DMS79 treated with DMSO at 0.1 percent for 48 hours (cell line): Measurements from ENCODE around the gene DAPK1.

Source experiments
- DNase-seq: peaks from one replicate; lab custom pipeline; 2025; lab: John Stamatoyannopoulos, UW

DAPK1 gene

GRCh38 chr9:87686520-87687090 lies 188.9 kb downstream of the DAPK1 start:
- DNase-seq, result no peak

- DNase-seq, result no peak
Measured at GRCh38 chr9:87687207-87687606, 189.5 kb downstream of the DAPK1 start.

DNA sequence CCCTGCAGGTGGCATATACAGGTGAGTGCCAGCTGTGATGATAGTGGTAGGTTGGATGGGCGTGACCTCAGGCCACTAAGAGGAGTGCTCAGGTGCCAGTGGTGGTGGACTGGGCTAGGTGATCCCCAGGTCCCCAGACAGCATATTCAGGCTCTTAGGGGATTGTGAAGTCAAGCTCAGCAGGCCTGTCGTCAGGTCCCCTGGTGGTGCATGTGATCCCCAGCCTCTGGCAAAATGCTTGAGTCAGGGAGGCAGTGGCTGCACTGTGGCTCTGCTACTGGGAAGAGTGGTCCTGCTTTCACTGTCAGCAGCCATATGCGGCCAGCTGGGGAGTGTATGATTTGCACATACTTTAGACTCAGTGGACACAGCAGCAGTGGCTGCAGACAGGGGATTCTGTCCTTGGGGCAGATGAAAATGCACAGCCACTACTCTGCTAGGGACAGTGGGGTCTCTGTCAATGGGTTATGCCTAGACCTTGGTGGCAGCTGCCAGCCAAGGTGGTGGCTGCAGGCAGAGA lies 196.6 kb downstream of the DAPK1 start:
- no peak for DNase-seq

- DNase-seq, result no peak
Measured at GRCh38 chr9:87695523-87695922, 197.9 kb downstream of the DAPK1 start.

DNA sequence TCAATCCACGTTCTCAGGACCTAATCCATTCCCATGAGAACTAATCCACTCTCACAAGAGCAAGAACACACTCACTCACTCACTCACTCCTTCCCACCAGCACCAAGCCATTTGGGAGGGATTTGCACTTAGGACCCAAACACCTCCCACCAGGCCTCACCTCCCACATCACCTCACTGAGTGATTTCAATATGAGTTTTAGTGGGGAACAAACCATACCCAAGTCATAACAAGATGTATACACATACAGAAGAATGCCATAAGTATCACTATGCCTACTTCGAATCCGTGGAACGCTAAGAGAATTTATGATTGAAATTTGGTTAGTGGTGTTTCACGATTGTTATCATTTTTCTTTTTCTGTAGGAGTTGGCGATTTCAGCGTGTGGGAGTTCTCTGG lies 199.0 kb downstream of the DAPK1 start:
- DNase-seq, result no peak

- no peak for DNase-seq
Measured at GRCh38 chr9:87698069-87698809, 200.6 kb downstream of the DAPK1 start.

DNA sequence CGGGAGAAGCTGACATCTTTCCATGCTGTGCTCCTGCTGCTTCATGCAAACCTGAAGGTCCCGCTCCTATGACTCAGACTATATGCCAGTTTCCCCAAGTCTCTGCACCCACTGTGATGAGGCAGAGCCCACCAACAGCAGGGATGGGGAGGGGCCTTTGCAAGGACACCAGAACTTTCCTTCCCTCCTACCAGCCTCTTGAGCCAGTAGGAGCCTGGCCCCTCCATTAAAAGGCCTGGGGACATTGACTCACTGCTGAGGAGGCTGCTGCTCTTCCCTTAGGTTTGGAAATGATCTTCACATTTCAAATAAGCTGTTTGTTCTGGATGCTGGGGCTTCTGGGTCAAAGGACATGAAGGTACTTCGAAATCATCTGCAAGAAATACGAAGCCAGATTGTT lies 202.2 kb downstream of the DAPK1 start:
- no peak for DNase-seq

- no peak for DNase-seq
Measured at GRCh38 chr9:87701491-87701890, 203.8 kb downstream of the DAPK1 start.

DNA sequence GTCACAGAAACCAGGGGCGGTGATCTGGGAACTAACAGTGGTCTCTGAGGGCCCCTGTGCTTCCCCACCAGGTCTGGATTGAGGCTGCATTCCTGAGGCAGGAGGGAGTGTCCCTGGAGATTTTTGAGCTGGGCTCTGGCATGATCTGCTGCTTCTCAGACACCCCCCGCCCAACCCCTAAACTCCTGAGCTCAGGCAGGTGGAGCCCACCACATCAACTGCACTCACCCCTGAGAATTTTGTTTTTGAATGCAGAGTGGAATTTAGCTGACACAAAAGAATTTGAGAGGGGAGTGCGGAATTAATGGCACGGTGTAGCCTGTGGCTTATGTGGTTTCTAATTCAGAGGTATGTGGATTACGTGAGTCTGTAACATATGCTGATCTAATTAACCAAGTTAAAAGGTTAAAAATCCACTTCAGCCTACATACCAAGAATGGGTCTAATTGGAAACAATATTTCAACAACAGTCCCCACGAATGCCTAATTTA lies 204.3 kb downstream of the DAPK1 start:
- DNase-seq, result no peak

- no peak for DNase-seq
Measured at GRCh38 chr9:87702921-87703320, 205.3 kb downstream of the DAPK1 start.

DNA sequence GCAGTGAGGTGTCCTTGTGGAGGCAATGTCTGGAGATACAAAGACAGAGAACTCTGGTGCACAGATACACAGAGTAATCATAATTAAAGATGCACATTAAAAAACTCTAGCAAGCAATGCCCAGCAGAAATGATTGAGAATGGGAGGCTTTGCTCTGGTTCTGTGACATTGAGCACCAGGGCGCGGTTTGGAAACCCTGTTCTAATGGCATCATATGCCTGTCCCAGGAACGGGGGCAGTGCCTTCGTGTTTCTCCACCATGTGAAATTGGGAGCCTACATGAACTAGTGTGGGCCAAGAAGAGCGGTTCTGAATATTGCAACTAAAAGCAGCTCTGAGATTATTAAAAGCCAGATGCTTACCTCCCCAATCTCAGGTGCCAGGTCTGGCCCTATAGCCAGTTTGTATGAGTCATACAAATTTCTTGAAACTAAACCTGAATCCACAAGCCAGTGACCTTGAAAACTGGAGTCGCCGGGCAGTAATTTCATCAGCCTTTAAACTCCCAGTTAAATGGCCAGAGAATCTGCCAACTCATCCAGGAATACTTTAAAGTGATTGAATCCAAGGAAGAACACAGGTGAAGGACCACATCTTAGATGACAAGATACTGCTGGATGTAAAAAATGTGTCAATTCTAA lies 206.1 kb downstream of the DAPK1 start:
- no peak for DNase-seq

- DNase-seq, result no peak
Measured at GRCh38 chr9:87704342-87704741, 206.7 kb downstream of the DAPK1 start.

- no peak for DNase-seq
Measured at GRCh38 chr9:87706066-87706739, 208.5 kb downstream of the DAPK1 start.

GRCh38 chr9:87707805-87708506 lies 210.3 kb downstream of the DAPK1 start:
- DNase-seq, result no peak

DNA sequence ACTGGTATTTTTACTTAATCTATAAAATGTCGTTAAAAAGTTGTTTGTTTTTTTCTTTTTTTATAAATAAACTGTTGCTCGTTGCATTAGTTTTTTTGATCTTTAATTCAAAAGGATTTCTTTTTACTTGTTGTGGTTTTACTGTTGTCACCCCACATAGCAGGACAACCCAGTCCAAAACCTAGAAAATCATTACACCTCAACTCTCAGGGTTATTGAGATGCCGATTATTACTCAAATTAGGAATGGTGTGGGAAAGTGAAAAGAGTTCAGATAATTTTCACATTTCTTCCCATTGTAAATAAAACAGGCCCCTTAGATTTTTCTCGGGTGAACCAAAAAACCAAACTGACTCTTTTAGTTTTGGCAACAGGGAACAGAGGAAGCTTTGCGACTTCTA lies 210.9 kb downstream of the DAPK1 start:
- no peak for DNase-seq

- DNase-seq, result no peak
Measured at GRCh38 chr9:87708986-87709728, 211.5 kb downstream of the DAPK1 start.

GRCh38 chr9:87710443-87710842 lies 212.8 kb downstream of the DAPK1 start:
- DNase-seq, result no peak

DNA sequence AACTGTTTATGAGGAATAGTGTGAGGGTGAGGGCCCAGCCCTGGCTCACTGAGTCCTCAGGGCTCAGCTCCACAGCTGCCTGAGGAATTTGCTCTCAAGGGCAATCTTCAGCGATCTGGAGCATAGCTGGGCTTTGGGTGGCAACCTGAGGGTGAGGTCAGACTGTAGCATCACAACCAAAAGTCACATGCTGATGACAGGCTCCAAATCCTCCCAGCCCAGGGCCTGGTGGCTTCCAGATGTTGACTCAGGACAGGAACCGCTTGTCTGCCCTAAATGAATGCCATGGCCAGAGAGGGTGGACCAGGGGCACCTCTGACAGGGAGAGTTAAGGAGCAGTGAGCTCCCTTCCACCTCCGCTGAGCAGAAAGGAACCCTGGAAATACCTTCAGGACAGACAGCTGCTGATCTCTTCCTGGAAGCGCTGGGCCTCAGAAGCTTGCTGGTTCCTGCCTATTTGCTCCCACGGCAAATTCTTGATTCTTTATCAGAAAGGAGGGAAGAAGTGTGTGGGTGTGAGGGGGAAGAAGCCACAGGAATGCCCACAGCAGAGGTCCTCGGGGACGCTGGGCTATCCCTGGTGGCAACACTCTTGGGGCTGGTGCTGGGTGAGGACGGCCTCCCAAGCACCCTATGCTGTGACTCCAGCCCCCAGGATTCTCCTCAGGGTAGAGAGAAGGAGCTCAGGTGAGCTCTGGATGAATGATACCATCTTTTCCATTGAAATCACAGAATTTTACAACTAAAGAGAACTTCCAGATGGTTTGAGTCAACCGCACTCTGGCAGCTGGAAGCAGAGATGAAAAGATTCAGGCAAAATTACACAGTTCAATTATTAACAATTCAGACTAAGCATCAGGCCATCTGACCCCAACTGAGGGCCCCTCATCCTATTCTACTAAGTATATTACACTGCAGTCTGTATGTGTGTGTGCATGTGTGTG lies 214.5 kb downstream of the DAPK1 start:
- DNase-seq, result no peak

- no peak for DNase-seq
Measured at GRCh38 chr9:87712801-87713277, 215.2 kb downstream of the DAPK1 start.
